Hematopoietic multipotent progenitor cell treated with erythropoietin and hydrocortisone succinate and interleukin-3 and kit ligand, for 15 days (in vitro differentiated cells): ENCODE measurements around the gene ILKAP.

Experiments used
- DNase-seq: peaks from one replicate; pipeline ENCODE4 v3.0.0-alpha.2; 2015; ENCODE audit warnings: low spot score

ILKAP gene

GRCh38 chr2:238137885-238138284, 65.6 kb downstream of the ILKAP start:
- no peak for DNase-seq

GRCh38 chr2:238136820-238137537, 66.5 kb downstream of the ILKAP start:
- no peak for DNase-seq

- no peak for DNase-seq
Measured at GRCh38 chr2:238135601-238136150, 67.8 kb downstream of the ILKAP start.

GRCh38 chr2:238134393-238134785, 69.1 kb downstream of the ILKAP start:
- no peak for DNase-seq

- DNase-seq = no peak
Measured at GRCh38 chr2:238133499-238134392, 69.7 kb downstream of the ILKAP start.

GRCh38 chr2:238132463-238133450, 70.7 kb downstream of the ILKAP start:
- no peak for DNase-seq

GRCh38 chr2:238131761-238132462, 71.6 kb downstream of the ILKAP start:
- DNase-seq = no peak

- no peak for DNase-seq
Measured at GRCh38 chr2:238130696-238131628, 72.5 kb downstream of the ILKAP start.

GRCh38 chr2:238130111-238130695, 73.3 kb downstream of the ILKAP start:
- no peak for DNase-seq

- DNase-seq = no peak
Measured at GRCh38 chr2:238129166-238130010, 74.1 kb downstream of the ILKAP start.

GRCh38 chr2:238128534-238129001, 74.9 kb downstream of the ILKAP start:
- no peak for DNase-seq

GRCh38 chr2:238128061-238128440, 75.4 kb downstream of the ILKAP start:
- DNase-seq = no peak

GRCh38 chr2:238127165-238128060, 76.1 kb downstream of the ILKAP start:
- DNase-seq = no peak

- no peak for DNase-seq
Measured at GRCh38 chr2:238126775-238127164, 76.7 kb downstream of the ILKAP start.

- DNase-seq = no peak
Measured at GRCh38 chr2:238126338-238126737, 77.2 kb downstream of the ILKAP start.

- DNase-seq = no peak
Measured at GRCh38 chr2:238125127-238125885, 78.2 kb downstream of the ILKAP start.
